Activated CD4-positive, alpha-beta T cell treated with anti-CD3 and anti-CD28 coated beads for 36 hours (primary cell): Measurements from ENCODE around the gene TMEM87B. TPM values are rescaled to one million over a fixed set of nuclear protein-coding genes. Genes with fewer than 3 reads are reported as not detected.

Experiments used
- ATAC-seq: fragments of 200-7000 bp; cut with Tn5 transposase; one replicate; pipeline ENCODE4 v1.10.0; 2021; ENCODE audit warnings: mild to moderate bottlenecking, moderate library complexity
- CTCF ChIA-PET: fragments of 350-600 bp; sonication (Branson Sonifier 250); formaldehyde crosslinking; loops from one replicate; lab custom pipeline; 2021; ENCODE audit warnings: antibody characterized with exemption; lab: Charles Lee
- POLR2A ChIA-PET: fragments of 350-600 bp; sonication (Branson Sonifier 250); formaldehyde crosslinking; loops from one replicate; lab custom pipeline; 2021; ENCODE audit warnings: antibody characterized with exemption, inconsistent platforms; lab: Charles Lee
- DNase-seq: peaks from one replicate; pipeline ENCODE4 v3.0.0-alpha.2; 2020
- H3K27ac Mint-ChIP-seq: one replicate; pipeline ENCODE4 v1.8.0; 2021; ENCODE audit warnings: mixed read lengths
- H3K27me3 Mint-ChIP-seq: one replicate; pipeline ENCODE4 v1.8.0; 2021; ENCODE audit warnings: mixed read lengths
- H3K36me3 Mint-ChIP-seq: one replicate; pipeline ENCODE4 v1.8.0; 2021; ENCODE audit warnings: low read depth, mixed read lengths
- H3K4me1 Mint-ChIP-seq: one replicate; pipeline ENCODE4 v1.8.0; 2021; ENCODE audit warnings: mixed read lengths
- H3K4me3 Mint-ChIP-seq: one replicate; pipeline ENCODE4 v1.8.0; 2021; ENCODE audit warnings: mild to moderate bottlenecking, moderate library complexity, mixed read lengths
- H3K9me3 Mint-ChIP-seq: one replicate; pipeline ENCODE4 v1.8.0; 2021; ENCODE audit warnings: low read depth, mixed read lengths
- intact Hi-C, 2 experiments: fragments of 100-400 bp; cut with DNase I in 1 of 2; cut with micrococcal nuclease in 1 of 2; formaldehyde crosslinking; loops; one replicate each; pipeline versions ENCODE4 v1.14.2 to v1.15.1; 2022 to 2024; cut with DNase I, micrococcal nuclease
- total RNA-seq, 2 experiments: library from RNA; stranded (reverse); gene quantifications; one replicate each; pipeline ENCODE4 v1.2.3, GENCODE V29; 2021

Gene TMEM87B
- total RNA-seq, 2 experiments from 2014 or later: 14.5 to 17.6 TPM

DNA sequence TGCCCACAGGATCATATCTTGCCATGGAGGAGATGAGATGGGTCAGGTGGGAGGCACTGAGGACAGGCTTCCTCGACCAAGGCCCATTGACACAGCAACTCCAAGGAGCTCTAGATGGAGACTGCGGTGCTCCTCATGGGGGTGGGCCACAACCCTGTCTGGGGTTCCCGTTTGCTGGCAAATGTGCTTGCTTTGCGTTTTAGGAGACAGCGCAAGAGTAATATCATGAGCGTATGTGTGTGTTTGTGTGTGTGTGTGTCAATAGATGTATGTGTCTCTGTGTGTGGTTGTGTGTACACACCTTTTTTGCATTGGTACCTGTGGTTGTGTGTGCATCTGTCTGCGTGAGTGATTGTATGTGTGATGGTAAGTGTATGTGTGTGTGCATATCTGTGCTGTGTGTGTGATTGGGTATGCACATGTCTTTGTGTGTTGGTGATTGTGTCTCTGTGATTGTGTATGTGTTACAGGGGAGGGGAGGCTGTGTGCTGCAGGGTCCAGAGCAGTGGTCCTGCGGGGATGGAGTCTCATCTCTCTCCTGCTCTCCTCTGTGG lies 87.5 kb downstream of the TMEM87B start:
- ATAC-seq (no peak), DNase-seq (no peak)
- peaks cover 13% of the 10 kb centered on the region for H3K27me3 Mint-ChIP-seq
- no peak overlapping the region for H3K4me3 Mint-ChIP-seq
- no peak overlapping the region for H3K27ac Mint-ChIP-seq
- no peaks in the 10 kb centered on the region for H3K36me3 Mint-ChIP-seq
- peaks cover 6% of the 10 kb centered on the region for H3K4me1 Mint-ChIP-seq
- H3K9me3 Mint-ChIP-seq: no peaks in the 10 kb centered on the region
- intact Hi-C loops: no loop called here
- ChIA-PET POLR2A (no interaction called here), CTCF (no interaction called here)

DNA sequence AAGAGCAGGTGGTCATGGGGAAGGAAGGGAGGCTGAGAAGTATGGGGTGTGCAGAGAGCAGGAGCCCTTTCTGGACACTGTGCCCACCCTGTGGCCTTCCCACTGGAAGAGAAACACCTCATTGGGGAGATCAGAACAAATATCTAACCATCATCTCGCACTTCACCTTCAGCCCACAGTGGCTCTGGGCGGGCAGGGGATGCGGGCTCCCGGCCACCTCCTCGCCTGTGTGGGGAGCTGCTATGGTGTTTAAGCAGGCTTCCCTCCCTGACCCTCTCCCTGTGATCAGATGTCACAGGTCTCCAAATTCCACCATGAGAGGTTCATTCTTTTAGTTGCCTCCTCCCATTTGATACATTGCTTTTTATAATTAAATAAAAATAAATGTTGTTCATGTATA lies 88.1 kb downstream of the TMEM87B start:
- Mint-ChIP-seq H3K4me3 (no peak overlapping the region), H3K9me3 (no peaks in the 10 kb centered on the region), H3K36me3 (no peaks in the 10 kb centered on the region), H3K4me1 (peaks cover 2% of the 10 kb centered on the region), H3K27me3 (peaks cover 8% of the 10 kb centered on the region), H3K27ac (no peak overlapping the region)
- intact Hi-C loops: no loop called here
- POLR2A ChIA-PET: no interaction called here
- DNase-seq (no peak), ATAC-seq (no peak)
- CTCF ChIA-PET: no interaction called here

DNA sequence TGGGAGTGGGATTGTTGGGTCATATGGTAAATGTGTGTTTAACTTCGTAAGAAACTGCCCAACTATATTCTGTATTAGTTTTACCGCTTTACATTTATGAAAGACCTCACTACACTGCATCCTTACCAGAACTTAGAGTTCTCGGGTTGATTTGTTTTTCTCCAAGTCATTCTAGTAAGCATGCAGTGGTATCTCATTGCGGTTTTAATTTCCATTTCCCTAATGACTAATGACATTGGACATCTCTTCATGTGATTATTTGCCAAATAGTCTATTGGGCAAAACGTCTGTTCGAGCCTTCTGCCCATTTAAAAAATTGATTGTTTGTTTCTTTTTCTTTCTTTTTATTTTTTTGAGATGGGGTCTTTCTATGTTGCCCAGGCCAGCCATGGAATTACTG lies 89.9 kb downstream of the TMEM87B start:
- ATAC-seq: no peak
- Mint-ChIP-seq H3K9me3 (no peaks in the 10 kb centered on the region), H3K27me3 (peaks cover 8% of the 10 kb centered on the region), H3K36me3 (no peaks in the 10 kb centered on the region), H3K4me3 (no peak overlapping the region), H3K4me1 (peaks cover 2% of the 10 kb centered on the region), H3K27ac (no peak overlapping the region)
- ChIA-PET CTCF (no interaction called here), POLR2A (no interaction called here)
- DNase-seq: no peak
- intact Hi-C loops: no loop called here

DNA sequence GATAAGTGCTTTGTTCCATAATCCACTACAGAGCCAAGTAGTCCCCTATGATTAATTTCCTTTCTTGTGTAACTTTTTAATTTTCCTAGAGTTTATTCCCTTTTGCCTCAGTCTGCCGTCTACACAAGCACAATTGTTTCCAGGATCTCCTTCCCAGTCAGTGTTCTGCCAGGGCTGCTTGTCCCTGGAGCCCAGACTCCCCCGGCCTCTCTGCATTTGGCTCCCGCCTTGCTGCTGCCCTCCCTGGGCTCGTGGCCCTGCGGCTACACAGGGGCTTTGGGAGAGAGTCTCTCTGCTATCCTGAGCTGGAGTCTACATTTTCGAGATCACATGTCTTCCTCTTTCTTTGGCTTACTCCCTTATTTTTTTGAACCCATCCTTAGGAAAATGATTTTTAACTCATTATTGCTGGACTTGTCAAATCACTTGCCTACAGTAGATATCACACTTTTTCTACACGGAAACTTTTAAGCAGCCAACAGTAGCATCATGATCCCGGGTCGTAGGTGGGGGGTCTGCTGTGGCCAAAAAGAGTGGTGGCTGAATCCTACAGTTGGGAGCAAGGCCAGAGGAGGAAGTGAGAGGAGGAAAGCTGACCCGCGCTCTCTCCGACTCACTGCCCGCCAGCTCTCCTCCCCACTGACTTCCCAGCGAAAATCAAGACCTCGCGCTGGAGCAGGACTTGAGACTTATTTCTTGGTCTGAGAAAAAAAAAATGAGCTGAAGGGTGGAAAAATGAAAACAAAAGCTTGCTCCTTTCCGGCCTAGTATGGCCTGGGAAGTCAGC lies 92.5 kb downstream of the TMEM87B start:
- DNase-seq: no peak
- CTCF ChIA-PET: interaction anchor here (1.3 kb wide), 1 partner anchor 26 kb away, joined by 3 read pairs; no protein-coding TSS in a partner anchor
- Mint-ChIP-seq H3K9me3 (no peaks in the 10 kb centered on the region), H3K27ac (no peak overlapping the region), H3K4me3 (no peak overlapping the region), H3K36me3 (no peaks in the 10 kb centered on the region), H3K27me3 (no peaks in the 10 kb centered on the region), H3K4me1 (no peaks in the 10 kb centered on the region)
- POLR2A ChIA-PET: no interaction called here
- ATAC-seq: no peak
- intact Hi-C loops: no loop called here

DNA sequence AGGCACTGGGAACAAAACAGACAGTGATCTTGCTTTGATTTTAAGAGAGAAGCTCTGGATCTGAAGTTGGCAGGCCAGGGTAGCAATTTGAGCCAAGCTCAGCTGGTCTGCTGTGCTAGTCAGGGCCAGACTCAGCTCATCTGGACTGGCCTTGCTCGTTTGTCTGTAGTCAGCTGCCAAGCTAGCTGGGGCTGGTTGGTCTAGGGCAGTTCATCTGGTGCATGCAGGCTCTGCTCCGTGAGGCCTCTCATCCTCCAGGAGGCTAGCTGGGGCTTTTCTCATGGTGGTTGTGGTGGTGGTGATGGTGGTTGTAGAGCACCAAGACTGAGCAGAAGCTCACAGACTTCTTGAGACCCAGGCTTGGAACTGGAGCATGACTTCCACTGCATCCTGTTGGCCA lies 93.4 kb downstream of the TMEM87B start:
- POLR2A ChIA-PET: no interaction called here
- H3K36me3 Mint-ChIP-seq: no peaks in the 10 kb centered on the region
- H3K27ac Mint-ChIP-seq: no peak overlapping the region

DNA sequence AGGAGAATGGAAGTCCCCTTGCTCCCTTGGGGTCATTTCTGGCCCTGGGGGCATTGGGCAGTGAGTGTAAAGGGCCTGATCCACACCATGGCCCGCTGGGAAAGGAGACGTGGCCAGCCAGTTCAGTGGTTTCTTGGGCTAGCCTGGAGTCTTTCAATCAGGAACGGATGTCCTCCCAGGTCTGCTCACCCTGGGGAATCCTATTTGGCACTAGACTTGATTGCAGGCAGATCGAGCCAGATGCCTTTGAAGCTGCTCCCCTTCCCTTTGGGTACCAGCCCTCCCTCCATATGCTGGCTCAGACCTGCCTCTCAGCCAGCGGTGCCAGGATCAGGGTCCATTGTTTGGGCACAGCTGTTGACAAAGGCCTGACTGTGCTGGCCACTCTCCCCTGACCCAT lies 94.1 kb downstream of the TMEM87B start:
- ChIA-PET POLR2A (no interaction called here), CTCF (no interaction called here)
- no peak overlapping the region for H3K4me3 Mint-ChIP-seq
- intact Hi-C loops: no loop called here
- no peak for DNase-seq
- no peaks in the 10 kb centered on the region for H3K27me3 Mint-ChIP-seq
- no peak overlapping the region for H3K27ac Mint-ChIP-seq
- H3K4me1 Mint-ChIP-seq: peaks cover 12% of the 10 kb centered on the region
- no peaks in the 10 kb centered on the region for H3K9me3 Mint-ChIP-seq
- no peaks in the 10 kb centered on the region for H3K36me3 Mint-ChIP-seq
- ATAC-seq: no peak

More for the DNA sequence above, 93.4 kb downstream of the TMEM87B start:
- no peaks in the 10 kb centered on the region for H3K27me3 Mint-ChIP-seq
- H3K9me3 Mint-ChIP-seq: no peaks in the 10 kb centered on the region
- intact Hi-C loops: no loop called here
- DNase-seq (no peak), ATAC-seq (no peak)
- H3K4me3 Mint-ChIP-seq: no peak overlapping the region
- H3K4me1 Mint-ChIP-seq: peaks cover 4% of the 10 kb centered on the region
- CTCF ChIA-PET: interaction anchor here (0.6 to 1.3 kb wide), 3 partner anchors 26 to 256 kb away, joined by 3 to 4 read pairs (median 3); no protein-coding TSS in a partner anchor

DNA sequence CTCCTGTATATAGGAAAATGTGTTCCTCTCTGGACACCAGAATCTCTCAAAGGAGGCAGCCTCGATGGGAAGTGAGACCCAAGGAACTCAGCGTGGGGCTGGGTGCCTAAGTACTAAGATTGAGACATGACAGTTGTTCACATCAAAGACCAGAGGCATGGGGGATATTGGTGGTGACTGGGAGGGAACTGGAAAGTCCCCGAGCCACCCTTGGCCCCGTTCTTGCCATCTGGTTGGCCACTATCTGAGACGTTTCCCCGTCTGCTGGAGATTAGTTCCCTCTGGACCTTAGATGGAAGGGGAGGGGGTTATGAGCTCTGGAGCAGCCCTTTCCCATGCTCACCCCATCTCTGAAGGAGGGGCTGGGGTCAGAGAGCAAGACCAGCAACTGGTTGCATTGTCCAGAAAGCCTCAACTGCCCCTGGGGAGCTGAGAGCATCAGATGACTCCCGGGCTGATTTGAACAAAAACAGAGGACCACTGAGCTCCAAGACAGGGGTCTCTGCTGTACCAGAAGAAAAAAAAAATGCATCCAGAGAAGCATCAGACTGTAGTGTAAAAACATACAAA lies 94.9 kb downstream of the TMEM87B start:
- no peak overlapping the region for H3K27ac Mint-ChIP-seq
- ChIA-PET CTCF (no interaction called here), POLR2A (no interaction called here)
- H3K27me3 Mint-ChIP-seq: no peaks in the 10 kb centered on the region
- intact Hi-C loops: no loop called here
- ATAC-seq: no peak
- peaks cover 19% of the 10 kb centered on the region for H3K4me1 Mint-ChIP-seq
- H3K9me3 Mint-ChIP-seq: no peaks in the 10 kb centered on the region
- no peak overlapping the region for H3K4me3 Mint-ChIP-seq
- DNase-seq: no peak
- no peaks in the 10 kb centered on the region for H3K36me3 Mint-ChIP-seq

DNA sequence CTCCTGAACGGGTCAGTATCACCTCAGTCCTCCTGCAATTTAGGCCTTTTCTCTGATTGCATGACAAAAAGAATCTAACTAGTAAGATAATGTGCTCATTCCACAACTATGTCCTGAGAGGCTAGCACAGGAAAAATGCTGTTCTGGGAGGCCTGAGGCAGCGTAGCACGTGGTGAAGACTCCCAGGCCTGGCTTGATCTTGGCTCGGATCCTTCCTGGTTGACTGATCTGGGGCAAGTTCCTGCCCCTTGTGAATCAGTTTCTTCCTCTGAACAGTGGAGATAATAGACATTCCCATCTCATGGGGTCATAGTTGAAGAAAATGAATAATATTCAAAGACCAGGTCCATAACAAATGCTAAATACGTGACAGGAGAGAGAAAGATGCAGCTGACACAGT lies 95.4 kb downstream of the TMEM87B start:
- POLR2A ChIA-PET: no interaction called here
- no peaks in the 10 kb centered on the region for H3K9me3 Mint-ChIP-seq
- no peak for DNase-seq

DNA sequence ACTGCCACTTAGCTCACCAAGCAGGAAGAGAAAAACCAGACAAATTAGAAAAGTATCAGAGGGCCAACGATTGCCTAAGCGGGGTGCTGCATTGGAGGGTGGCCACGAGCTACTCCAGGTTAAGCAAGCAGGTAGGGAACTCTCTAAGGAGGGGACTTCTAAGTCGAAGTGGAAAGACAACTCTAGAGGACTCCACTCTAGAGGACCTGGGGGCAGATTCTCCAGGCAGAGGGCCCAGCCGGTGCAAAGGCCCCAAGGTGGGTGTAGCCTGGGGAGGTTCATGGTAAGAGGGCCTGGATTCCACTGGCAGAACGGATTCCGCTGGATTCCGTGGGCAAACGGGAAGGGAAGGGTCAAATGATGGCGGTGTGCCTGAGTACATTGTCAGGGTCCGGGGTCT lies 95.8 kb downstream of the TMEM87B start:
- POLR2A ChIA-PET: no interaction called here

More for the DNA sequence above, 95.4 kb downstream of the TMEM87B start:
- ATAC-seq: no peak
- Mint-ChIP-seq H3K27ac (no peak overlapping the region), H3K27me3 (no peaks in the 10 kb centered on the region), H3K36me3 (no peaks in the 10 kb centered on the region), H3K4me3 (no peak overlapping the region), H3K4me1 (peaks cover 24% of the 10 kb centered on the region)
- intact Hi-C loops: no loop called here
- CTCF ChIA-PET: interaction anchor here (0.6 kb wide), 1 partner anchor 32 kb away, joined by 5 read pairs; no protein-coding TSS in a partner anchor

DNA sequence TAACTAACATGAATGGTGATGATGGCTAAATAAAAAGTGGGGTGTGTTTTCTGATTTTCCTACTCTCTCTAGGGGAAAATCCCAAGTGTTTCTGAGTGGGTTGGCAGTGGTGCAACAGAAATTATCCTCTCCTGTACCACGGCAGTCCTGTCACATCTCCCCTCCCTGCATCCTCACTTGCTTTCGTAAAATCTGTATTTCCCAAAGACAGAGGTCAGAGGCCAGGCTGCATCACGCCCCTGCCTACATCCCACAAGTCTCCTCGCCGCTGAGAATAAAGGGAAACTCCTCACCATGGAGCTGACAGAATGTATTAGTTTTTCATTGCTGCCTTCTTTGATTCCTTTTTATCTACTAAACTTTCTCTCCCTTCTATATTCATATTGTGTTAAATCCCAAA lies 96.2 kb downstream of the TMEM87B start:
- intact Hi-C loops: no loop called here
- ChIA-PET POLR2A (no interaction called here), CTCF (interaction anchor here (0.6 kb wide), 1 partner anchor 31 kb away, joined by 5 read pairs; no protein-coding TSS in a partner anchor)
- Mint-ChIP-seq H3K4me1 (peaks cover 32% of the 10 kb centered on the region), H3K27ac (no peak overlapping the region), H3K9me3 (no peaks in the 10 kb centered on the region), H3K36me3 (no peaks in the 10 kb centered on the region), H3K27me3 (no peaks in the 10 kb centered on the region), H3K4me3 (no peak overlapping the region)
- DNase-seq: no peak
- ATAC-seq: no peak

More for the DNA sequence above, 95.8 kb downstream of the TMEM87B start:
- DNase-seq (no peak), ATAC-seq (no peak)
- H3K4me3 Mint-ChIP-seq: no peak overlapping the region
- no peak overlapping the region for H3K27ac Mint-ChIP-seq
- intact Hi-C loops: no loop called here
- H3K27me3 Mint-ChIP-seq: no peaks in the 10 kb centered on the region
- CTCF ChIA-PET: interaction anchor here (0.6 kb wide), 1 partner anchor 31 kb away, joined by 5 read pairs; no protein-coding TSS in a partner anchor
- H3K36me3 Mint-ChIP-seq: no peaks in the 10 kb centered on the region
- no peaks in the 10 kb centered on the region for H3K9me3 Mint-ChIP-seq
- H3K4me1 Mint-ChIP-seq: peaks cover 28% of the 10 kb centered on the region

DNA sequence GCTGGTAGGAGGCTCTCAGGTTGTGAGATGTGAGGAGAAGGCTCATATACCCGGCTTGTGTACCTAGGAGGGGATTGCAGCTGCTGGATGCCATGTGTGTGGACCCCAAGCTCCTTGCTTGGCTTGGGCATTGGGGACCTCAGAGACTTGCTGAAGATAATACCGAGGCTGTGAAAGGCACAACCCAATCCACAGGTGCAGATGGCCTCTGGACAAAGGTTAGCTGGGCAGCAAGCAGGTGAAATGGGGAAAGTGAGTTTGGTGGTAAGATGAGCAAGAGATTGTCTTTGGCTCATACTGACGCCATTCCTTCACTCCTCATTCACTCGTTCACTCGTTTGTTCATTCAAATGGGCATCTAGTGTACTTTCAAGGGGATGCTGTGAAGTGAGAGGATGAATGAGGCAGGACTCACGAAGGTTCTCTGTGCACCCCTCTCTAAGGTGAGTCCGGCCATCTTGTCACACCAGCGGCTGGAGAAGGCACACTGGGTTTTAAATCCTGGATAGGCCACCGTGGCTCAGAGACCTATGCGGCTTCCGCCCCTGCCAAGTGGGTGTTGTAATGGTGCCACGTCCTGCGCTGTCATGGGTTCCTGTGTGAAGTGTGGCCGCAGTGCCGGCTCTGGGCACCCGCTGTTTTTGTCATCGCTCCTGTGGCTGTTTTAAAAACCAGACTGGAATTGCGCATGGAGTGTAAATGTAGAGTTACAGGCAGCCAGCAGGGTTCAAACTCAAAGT lies 96.8 kb downstream of the TMEM87B start:
- no peaks in the 10 kb centered on the region for H3K9me3 Mint-ChIP-seq
- ATAC-seq: no peak
- H3K27ac Mint-ChIP-seq: no peak overlapping the region
- CTCF ChIA-PET: no interaction called here
- POLR2A ChIA-PET: no interaction called here
- no peak overlapping the region for H3K4me3 Mint-ChIP-seq
- no peak for DNase-seq
- H3K4me1 Mint-ChIP-seq: peaks cover 38% of the 10 kb centered on the region
- H3K36me3 Mint-ChIP-seq: no peaks in the 10 kb centered on the region
- no peaks in the 10 kb centered on the region for H3K27me3 Mint-ChIP-seq
- intact Hi-C loops: no loop called here
